C4-2B (cell line): ENCODE results near the gene NR3C2.

ENCODE experiments used
- H3K27ac ChIP-seq: fragments of 450-650 bp; 2 replicates; pipeline ENCODE4 v1.5.1; 2017
- ZFX ChIP-seq: fragments of 450-650 bp; IDR thresholded peaks from 2 replicates; pipeline ENCODE4 v1.6.1; 2017
- TF ChIP-seq, protein P1 (sequence below): fragments of 450-650 bp; conservative IDR thresholded peaks from 2 replicates; pipeline ENCODE4 v1.5.1; 2017; ENCODE audit warnings: mild to moderate bottlenecking

Gene NR3C2

GRCh38 chr4:148452970-148453369 is 10.8 kb upstream of the NR3C2 start:
- no peak for TF ChIP-seq ZFX

DNA sequence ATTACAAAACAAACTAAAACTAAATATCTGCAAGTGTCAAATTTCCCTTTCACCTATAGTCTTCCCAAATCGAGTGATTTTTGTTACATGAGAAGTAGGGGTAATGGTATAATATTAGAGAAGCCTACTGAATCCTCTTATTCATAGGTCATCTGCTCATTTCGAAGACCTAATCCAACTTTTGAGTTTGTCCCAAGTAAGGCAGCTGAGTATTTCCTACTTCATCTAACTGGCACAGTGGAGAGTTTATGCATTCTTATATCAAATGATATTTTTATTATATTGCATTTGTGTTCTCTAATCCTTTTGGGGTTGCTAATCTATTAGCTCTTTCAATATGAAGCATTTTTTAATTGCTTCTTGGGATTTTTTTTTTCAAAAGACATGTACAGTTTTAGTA is 7.7 kb upstream of the NR3C2 start:
- TF ChIP-seq ZFX = no peak
- TF ChIP-seq, protein P1, sequence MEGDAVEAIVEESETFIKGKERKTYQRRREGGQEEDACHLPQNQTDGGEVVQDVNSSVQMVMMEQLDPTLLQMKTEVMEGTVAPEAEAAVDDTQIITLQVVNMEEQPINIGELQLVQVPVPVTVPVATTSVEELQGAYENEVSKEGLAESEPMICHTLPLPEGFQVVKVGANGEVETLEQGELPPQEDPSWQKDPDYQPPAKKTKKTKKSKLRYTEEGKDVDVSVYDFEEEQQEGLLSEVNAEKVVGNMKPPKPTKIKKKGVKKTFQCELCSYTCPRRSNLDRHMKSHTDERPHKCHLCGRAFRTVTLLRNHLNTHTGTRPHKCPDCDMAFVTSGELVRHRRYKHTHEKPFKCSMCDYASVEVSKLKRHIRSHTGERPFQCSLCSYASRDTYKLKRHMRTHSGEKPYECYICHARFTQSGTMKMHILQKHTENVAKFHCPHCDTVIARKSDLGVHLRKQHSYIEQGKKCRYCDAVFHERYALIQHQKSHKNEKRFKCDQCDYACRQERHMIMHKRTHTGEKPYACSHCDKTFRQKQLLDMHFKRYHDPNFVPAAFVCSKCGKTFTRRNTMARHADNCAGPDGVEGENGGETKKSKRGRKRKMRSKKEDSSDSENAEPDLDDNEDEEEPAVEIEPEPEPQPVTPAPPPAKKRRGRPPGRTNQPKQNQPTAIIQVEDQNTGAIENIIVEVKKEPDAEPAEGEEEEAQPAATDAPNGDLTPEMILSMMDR = no peak
- H3K27ac ChIP-seq = no peak overlapping the region

More at GRCh38 chr4:148452970-148453369, 10.8 kb upstream of the NR3C2 start:
- no peak overlapping the region for H3K27ac ChIP-seq

GRCh38 chr4:148448141-148448540 is 5.9 kb upstream of the NR3C2 start:
- TF ChIP-seq, protein P1 = no peak
- TF ChIP-seq ZFX = no peak
- H3K27ac ChIP-seq = no peak overlapping the region

DNA sequence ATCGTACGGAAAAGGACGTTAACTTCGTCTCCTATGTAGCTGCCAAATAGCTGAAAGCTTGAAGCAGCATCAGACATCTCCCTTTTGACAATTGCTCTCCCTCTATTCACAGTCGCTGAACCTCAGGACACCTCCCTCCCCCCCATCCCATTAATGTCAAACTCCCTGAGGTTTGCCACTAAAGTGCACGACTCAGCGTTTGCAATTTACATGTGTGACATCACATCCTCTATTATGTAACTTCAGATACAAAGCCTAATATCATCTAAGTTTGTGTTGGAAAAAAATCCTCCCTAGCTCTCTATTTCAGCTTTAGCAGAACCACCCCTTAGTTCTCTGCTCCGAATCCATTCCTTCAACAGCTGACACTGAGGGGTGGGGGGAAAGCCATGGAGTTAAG is 5.5 kb upstream of the NR3C2 start:
- TF ChIP-seq ZFX = no peak
- TF ChIP-seq, protein P1 = no peak
- H3K27ac ChIP-seq = no peak overlapping the region

GRCh38 chr4:148445860-148446330 is 3.7 kb upstream of the NR3C2 start:
- H3K27ac ChIP-seq = no peak overlapping the region
- TF ChIP-seq, protein P1 = no peak
- no peak for TF ChIP-seq ZFX

GRCh38 chr4:148445071-148445859 is 3.1 kb upstream of the NR3C2 start:
- no peak for TF ChIP-seq ZFX
- TF ChIP-seq, protein P1 = 0 out of 2 replicates have a peak, but pooled peaks have one; percentile 13
- peak overlapping the region; percentile 19; the same call in 1 of the 2 replicates for H3K27ac ChIP-seq

- no peak for TF ChIP-seq ZFX
- TF ChIP-seq, protein P1 = peak; percentile 21; the same call in 1 of the 2 replicates
- H3K27ac ChIP-seq = peak overlapping the region; percentile 19; the same call in 1 of the 2 replicates
Measured at GRCh38 chr4:148444296-148445070, 2.3 kb upstream of the NR3C2 start.
